Measurements from ENCODE around the gene GAB4. TPM values are rescaled to one million over a fixed set of nuclear protein-coding genes. Genes with fewer than 3 reads are reported as not detected.

GAB4 gene, protein sequence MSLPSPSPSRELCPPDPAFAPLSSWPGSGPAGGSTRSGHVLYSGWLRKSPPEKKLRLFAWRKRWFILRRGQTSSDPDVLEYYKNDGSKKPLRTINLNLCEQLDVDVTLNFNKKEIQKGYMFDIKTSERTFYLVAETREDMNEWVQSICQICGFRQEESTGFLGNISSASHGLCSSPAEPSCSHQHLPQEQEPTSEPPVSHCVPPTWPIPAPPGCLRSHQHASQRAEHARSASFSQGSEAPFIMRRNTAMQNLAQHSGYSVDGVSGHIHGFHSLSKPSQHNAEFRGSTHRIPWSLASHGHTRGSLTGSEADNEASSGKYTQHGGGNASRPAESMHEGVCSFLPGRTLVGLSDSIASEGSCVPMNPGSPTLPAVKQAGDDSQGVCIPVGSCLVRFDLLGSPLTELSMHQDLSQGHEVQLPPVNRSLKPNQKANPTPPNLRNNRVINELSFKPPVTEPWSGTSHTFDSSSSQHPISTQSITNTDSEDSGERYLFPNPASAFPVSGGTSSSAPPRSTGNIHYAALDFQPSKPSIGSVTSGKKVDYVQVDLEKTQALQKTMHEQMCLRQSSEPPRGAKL
- not detected in 2 replicates for total RNA-seq

DNA sequence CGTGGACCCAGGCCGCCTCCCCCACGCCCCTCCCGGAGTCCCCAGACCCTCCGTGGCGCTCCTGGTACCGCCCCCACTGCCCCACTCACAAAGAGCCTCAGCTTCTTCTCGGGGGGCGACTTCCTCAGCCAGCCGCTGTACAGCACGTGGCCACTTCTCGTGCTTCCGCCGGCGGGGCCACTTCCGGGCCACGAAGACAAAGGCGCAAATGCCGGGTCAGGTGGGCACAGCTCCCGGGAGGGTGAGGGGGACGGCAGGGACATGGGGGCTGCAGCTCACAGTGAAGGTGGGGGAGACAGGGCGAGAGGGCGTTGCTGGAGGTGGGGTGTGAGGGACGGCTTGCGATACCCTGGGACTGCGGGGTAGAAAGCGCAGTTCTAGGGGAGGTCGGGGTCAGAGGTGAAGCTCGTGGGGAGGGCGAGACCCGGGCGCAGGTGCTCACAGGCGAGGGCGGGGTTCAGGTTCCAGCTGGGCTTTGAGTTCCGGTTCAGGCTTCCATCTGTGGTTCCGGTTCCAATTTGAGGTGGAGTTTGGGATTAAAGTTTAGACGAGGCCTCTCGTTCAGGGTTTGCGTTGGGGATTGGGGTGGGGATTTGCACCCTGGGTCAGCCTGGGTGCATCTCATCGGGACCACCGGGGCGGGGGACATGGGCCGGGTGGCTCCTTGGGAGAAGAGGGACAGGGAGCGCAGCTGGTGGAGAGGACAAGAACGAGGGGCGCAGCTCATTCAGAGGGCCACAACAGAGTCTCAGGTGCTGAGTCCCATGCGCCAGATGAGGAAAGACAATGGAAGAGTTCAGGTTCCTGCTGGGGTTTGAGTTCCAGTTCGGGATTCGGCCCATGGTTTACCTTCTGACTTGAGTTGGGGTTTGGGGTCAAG is at the start of gene GAB4:
GAB4 (minus strand) TSS at position 371 of the 880 bp plus-strand sequence; CDS start at position 263, 108 bp downstream.

Other genes starting within 250 kb of the GAB4 start
- under 0.01 and 0.15 TPM in 2 replicates for gene XKR3, start 182.8 kb downstream of the GAB4 start, total RNA-seq
- 6.3 and 9.6 TPM in 2 replicates for gene IL17RA, start 76.8 kb upstream of the GAB4 start, total RNA-seq
- gene TMEM121B, start 113.1 kb upstream of the GAB4 start, total RNA-seq = under 0.01 and 0.15 TPM in 2 replicates
- gene HDHD5, start 151.1 kb upstream of the GAB4 start, total RNA-seq = 23.0 and 31.4 TPM in 2 replicates
- gene ADA2, start 211.2 kb upstream of the GAB4 start, total RNA-seq = 13.5 and 16.9 TPM in 2 replicates

All from smooth muscle cell of trachea (primary cell).